Measurements from ENCODE around the gene LCN1.
"Not testable (repeated sequence)": the region's sequence is repeated elsewhere in the genome, so short reads cannot be mapped to it uniquely, and the experiment has no call there.

LCN1 gene

GRCh38 chr9:135505406-135506187, 15.6 kb upstream of the LCN1 start:
- no peak for DNase-seq

GRCh38 chr9:135506327-135507103, 14.7 kb upstream of the LCN1 start:
- no peak for DNase-seq

GRCh38 chr9:135507104-135508035, 13.9 kb upstream of the LCN1 start:
- DNase-seq = no peak

GRCh38 chr9:135508211-135508820, 12.9 kb upstream of the LCN1 start:
- DNase-seq = no peak

- DNase-seq = no peak
Observed at GRCh38 chr9:135509458-135509857, 11.8 kb upstream of the LCN1 start.

- DNase-seq = no peak
Observed at GRCh38 chr9:135512241-135512603, 9.0 kb upstream of the LCN1 start.

- DNase-seq = no peak
Observed at GRCh38 chr9:135512904-135513303, 8.3 kb upstream of the LCN1 start.

- no peak for DNase-seq
Observed at GRCh38 chr9:135513351-135513846, 7.8 kb upstream of the LCN1 start.

DNA sequence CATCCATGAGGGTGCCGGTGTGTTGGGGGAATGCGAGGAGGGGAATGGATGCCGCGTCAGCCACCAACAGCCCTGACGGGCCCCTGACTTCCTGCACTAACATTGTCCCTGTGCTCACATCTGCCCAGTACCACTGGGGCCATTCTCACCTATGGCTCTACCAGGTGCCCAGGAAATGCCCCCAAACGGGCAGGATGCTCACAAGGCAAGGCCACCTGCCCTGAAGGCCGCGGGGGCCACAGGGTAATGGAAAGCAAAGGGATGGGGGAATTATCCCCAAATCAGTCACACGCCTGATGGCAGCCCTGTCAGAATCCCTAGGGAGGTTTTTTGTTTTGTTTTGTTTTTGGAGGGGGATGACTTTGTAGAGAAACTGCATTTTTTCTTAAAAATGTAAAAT, 7.3 kb upstream of the LCN1 start:
- not testable (repeated sequence) for DNase-seq

- no peak for DNase-seq
Observed at GRCh38 chr9:135514342-135515082, 6.7 kb upstream of the LCN1 start.

GRCh38 chr9:135515083-135515951, 5.9 kb upstream of the LCN1 start:
- DNase-seq = no peak

GRCh38 chr9:135516132-135516860, 4.9 kb upstream of the LCN1 start:
- DNase-seq = no peak

- no peak for DNase-seq
Observed at GRCh38 chr9:135517407-135517822, 3.8 kb upstream of the LCN1 start.

DNA sequence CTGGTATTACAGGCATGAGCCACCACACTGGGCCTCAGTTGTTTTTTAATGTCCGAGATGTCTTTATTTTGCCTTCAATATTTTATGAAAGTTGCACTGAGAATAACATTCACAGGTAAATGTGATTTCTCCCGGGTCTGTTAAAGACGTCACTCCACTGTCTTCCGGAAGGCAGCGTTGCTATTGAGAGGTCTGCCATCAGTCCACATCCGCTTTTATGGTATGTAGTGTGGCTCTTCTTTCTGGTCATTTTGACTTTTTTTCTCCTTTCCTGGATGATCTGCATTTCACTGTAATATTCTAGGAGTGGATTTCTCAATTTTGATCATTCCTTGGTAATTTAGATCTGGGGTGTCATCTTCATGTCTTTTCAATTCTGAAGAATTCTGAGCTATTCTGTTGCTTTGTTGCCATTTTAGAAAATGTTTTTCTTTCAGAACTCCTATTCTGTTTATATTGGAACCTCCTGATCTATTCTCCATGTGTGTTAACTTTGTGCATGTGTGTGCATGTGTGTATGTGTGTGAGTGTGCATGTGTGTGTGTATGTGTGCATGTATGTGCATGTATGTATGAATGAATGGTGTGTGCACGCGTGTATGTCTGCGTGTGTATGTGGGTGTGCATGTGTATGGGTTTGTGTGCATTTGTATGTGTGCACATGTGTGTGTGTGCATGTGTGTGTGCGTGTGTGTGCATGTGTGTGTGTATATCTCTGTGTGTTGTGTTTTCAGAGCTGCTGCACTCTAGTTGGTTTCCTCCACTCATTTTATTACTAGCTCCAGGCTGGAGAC, 1.9 kb upstream of the LCN1 start:
- no peak for DNase-seq

- no peak for DNase-seq
Observed at GRCh38 chr9:135521608-135522095, 412 bp downstream of the LCN1 start.

DNA sequence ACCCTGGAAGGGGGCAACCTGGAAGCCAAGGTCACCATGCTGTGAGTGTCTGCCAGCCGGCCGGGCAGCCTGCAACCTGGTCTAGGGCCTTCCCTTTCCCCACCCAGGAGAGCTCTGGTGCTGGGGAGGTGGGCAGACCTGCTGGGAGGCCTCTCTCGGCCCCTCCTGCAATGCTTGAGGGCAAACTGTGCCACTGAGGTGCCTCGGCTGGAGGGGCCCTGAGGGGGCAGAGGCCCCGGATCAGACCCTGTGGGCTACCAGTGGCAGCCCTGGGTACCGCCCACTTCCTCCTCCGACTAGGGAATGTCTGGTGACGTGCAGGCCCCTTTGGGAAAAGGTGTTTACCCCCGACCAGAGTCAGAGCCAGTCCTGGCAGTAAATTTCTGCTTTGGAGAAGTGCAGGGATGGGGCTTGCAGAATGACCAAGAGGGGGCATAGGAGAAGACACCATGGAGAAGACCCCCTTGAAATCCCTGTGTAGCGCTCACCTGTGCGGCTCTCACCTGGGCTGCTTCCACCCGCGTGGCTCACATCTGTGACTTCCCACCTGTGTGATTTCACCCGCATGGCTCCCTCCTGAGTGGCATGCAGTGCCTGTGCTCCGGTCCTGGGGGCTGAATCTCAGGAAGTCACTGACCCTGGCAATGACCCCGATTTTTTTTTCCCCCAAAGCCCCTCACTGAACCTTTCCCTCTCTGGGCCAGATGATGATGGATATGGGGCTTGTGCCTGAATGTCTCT, 1.1 kb downstream of the LCN1 start:
- no peak for DNase-seq

GRCh38 chr9:135522931-135523330, 1.7 kb downstream of the LCN1 start:
- DNase-seq = no peak

GRCh38 chr9:135523521-135524129, 2.4 kb downstream of the LCN1 start:
- no peak for DNase-seq

Measured in DMS79 (cell line).